VCaP (cell line): Measurements from ENCODE around the gene CMTM1.
"Not testable (repeated sequence)": the region's sequence is repeated elsewhere in the genome, so short reads cannot be mapped to it uniquely, and the experiment has no call there.

Experiments
- H3K27ac ChIP-seq: fragments of 450-650 bp; 2 replicates; pipeline ENCODE4 v1.5.1; 2017
- CTCF ChIP-seq: fragments of 450-650 bp; conservative IDR thresholded peaks from 2 replicates; pipeline ENCODE4 v1.5.1; 2017; ENCODE audit warnings: mild to moderate bottlenecking, moderate library complexity

Gene CMTM1

GRCh38 chr16:66590322-66590721 lies 24.1 kb downstream of the CMTM1 start:
- no peak for TF ChIP-seq CTCF
- no peak overlapping the region for H3K27ac ChIP-seq

GRCh38 chr16:66591018-66591417 lies 24.8 kb downstream of the CMTM1 start:
- TF ChIP-seq CTCF: no peak
- no peak overlapping the region for H3K27ac ChIP-seq

DNA sequence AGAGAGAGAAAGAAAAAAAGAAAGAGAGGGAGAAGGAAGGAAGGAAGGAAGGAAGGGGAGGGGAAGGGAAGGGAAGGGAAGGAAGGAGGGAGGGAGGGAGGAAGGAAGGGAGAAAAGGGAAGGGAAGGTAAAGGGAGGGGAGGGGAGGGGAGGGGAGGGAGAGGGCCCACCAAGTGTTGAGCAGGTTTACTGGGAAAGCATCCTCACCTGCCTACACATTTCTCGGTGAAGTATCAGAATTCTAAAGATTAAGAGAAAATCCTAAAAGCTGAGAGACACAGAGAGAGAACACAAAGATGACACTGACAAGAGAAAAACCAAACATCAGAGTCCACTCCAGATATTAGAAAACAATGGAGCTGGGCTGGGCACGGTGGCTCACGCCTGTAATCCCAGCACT lies 26.0 kb downstream of the CMTM1 start:
- no peak overlapping the region for H3K27ac ChIP-seq
- no peak for TF ChIP-seq CTCF

DNA sequence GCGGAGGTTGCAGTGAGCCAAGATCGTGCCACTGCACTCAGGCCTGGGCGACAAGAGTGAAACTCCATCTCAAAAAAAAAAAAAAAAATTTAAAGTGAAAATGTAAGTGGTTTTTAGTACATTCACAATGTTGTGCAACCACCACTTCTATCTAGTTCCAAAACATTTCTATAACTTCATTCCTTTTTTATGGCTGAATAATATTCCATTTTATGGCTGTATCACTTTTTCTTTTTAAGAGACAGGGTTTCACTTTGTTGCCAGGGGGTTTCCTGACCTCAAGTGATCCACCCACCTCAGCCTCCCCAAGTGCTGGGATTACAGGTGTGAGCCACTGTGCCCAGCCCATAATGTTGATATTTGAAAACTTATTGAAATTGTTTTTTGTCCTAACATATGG lies 26.6 kb downstream of the CMTM1 start:
- no peak for TF ChIP-seq CTCF
- no peak overlapping the region for H3K27ac ChIP-seq

DNA sequence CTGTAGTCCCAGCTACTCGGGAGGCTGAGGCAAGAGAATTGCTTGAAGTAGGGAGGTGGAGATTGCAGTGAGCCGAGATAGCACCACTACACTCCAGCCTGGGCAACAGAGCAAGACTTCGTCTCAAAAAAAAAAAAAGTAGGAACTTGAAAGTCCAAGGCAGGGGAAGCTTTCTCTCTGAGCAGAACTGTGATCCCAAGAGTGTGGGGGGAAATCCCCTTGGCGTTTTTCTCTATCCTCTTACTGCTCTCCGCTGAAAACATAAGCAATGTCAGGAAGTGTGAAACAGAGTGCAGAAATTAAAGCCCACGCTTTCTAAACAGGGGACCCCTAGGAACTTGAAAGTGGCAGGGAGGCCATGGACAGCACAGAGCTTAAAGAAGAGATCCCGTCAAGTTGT lies 28.5 kb downstream of the CMTM1 start:
- TF ChIP-seq CTCF: no peak
- H3K27ac ChIP-seq: no peak overlapping the region

DNA sequence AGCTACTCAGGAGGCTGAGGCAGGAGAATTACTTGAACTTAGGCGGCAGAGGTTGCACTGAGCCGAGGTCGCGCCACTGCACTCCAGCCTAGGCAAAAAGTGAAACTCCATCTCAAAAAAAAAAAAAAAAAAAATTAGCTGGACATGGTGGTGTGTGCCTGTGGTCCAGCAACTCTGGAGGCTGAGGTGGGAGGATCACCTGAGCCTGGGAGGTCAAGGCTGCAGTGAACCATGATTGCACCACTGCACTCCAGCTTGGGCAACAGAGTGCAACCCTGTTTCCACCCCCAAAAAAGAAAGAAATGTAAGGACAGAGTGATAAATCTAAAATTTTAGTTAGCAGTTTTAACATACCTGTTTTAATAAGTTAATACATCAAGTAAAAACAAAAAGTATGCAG lies 30.3 kb downstream of the CMTM1 start:
- H3K27ac ChIP-seq: not testable (repeated sequence)

DNA sequence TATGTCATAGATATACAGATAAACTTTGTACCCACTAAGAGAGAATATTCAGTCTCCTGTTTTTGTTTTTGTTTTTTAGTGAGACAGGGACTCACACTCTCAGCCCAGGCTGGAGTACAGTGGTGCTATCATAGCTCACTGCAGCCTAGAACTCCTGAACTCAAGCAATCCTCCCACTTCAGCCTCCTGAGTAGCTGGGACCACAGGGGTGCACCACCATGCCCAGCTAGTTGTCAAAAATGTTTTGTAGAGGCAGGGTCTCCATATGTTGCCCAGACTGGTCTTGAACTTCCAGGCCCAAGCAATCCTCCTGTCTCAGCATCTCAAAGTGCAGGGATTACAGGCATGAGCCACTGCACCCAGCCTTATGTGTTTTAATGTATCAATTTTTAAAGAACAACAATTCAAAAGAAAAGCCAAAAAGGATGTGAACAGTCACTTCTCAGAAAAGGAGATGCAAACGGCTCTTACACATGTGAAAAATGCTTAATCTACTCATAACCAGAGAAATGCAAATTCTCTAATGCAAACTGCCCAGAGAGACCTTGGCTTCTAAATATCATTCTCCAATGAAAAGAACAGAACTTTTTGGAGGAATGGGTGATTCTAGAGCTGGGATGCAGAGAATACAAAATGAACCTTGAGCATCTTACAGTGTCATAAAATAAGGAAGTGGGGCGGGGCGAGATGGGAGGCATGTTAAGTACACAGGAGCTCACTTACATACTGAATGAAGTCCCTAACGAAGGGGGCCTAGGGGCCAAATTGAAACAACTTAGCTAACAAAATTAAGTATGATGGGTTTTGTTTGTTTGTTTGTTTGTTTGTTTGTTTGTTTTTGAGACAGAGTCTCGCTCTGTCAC lies 31.0 kb downstream of the CMTM1 start:
- no peak for TF ChIP-seq CTCF
- H3K27ac ChIP-seq: no peak overlapping the region

DNA sequence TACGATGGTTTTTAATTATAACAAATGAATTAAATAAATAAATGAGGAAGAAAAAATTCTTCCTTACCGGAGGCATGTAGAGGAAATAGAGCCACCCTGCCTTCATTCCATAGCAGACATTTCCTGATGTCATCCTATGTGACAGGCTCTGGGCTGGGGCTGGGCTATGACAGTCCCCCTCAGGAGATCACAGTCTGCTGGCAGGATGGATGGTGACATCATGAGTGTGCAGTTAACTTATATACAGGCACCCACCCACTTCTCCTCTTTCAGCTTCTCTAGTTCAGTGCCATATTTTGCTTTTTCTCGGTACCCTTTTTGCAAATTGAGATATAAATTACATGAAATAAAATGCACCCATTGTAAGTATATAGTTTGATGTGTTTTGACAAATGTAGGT lies 31.9 kb downstream of the CMTM1 start:
- no peak for TF ChIP-seq CTCF
- no peak overlapping the region for H3K27ac ChIP-seq
